ENCODE results near the gene DPP8. TPM values are rescaled to one million over a fixed set of nuclear protein-coding genes. Genes with fewer than 3 reads are reported as not detected.

The DPP8 gene
- total RNA-seq, 1 experiment from 2014 or later = 13.6 TPM

- in situ Hi-C loops (cut with HindIII; ENCODE audit: low sequenced_read_pairs) = no loop called here
Observed at GRCh38 chr15:65394280-65394789, 123.2 kb downstream of the DPP8 start.

GRCh38 chr15:65393557-65393956 lies 123.9 kb downstream of the DPP8 start:
- in situ Hi-C loops (cut with HindIII; ENCODE audit: low sequenced_read_pairs) = no loop called here
- DNase-seq (ENCODE audit: low spot score) = no peak

More at GRCh38 chr15:65394280-65394789, 123.2 kb downstream of the DPP8 start:
- DNase-seq (ENCODE audit: low spot score) = no peak

GRCh38 chr15:65393091-65393490 lies 124.4 kb downstream of the DPP8 start:
- DNase-seq (ENCODE audit: low spot score) = no peak
- in situ Hi-C loops (cut with HindIII; ENCODE audit: low sequenced_read_pairs) = no loop called here

Other genes starting within 250 kb of the DPP8 start
- 6.2 and 6.3 TPM in 2 replicates for gene PARP16, start 230.8 kb downstream of the DPP8 start, total RNA-seq (2014; rRNA removed; shearing (Covaris generic))
- not detected in 2 replicates for gene RNU5A-1, start 221.6 kb downstream of the DPP8 start, total RNA-seq (2014; rRNA removed; shearing (Covaris generic))
- not detected in 2 replicates for gene RNU5B-1, start 213.0 kb downstream of the DPP8 start, total RNA-seq (2014; rRNA removed; shearing (Covaris generic))
- 7.9 and 20.1 TPM in 2 replicates for gene IGDCC3, start 139.7 kb downstream of the DPP8 start, total RNA-seq (2014; rRNA removed; shearing (Covaris generic))
- 2.5 and 3.0 TPM in 2 replicates for gene IGDCC4, start 94.7 kb downstream of the DPP8 start, total RNA-seq (2014; rRNA removed; shearing (Covaris generic))
- 153 and 189 TPM in 2 replicates for gene HACD3, start 12.8 kb upstream of the DPP8 start, total RNA-seq (2014; rRNA removed; shearing (Covaris generic))
- gene INTS14, start 93.4 kb upstream of the DPP8 start, total RNA-seq (2014; rRNA removed; shearing (Covaris generic)) = 28.5 and 46.2 TPM in 2 replicates
- 7.9 and 8.2 TPM in 2 replicates for gene SLC24A1, start 104.2 kb upstream of the DPP8 start, total RNA-seq (2014; rRNA removed; shearing (Covaris generic))

Measured in G401 (cell line).